Measurements from ENCODE around the gene EIF2D.
A peak's percentile ranks its signal among the peaks of the same experiment; 100 is the strongest.

The EIF2D gene

GRCh38 chr1:206557636-206558473 is 54.4 kb downstream of the EIF2D start:
- TF ChIP-seq ZBTB7A (IDR thresholded peaks at IDR 0.05; ENCODE audit: low read depth) (no peak), TEAD4 (IDR thresholded peaks at IDR 0.05) (no peak), EGR1 (IDR thresholded peaks at IDR 0.05) (no peak), NFIC (IDR thresholded peaks at IDR 0.05) (no peak), YY1 (IDR thresholded peaks at IDR 0.05; ENCODE audit: low read depth) (no peak)

- no peak for TF ChIP-seq FOXM1 (IDR thresholded peaks at IDR 0.05; ENCODE audit: borderline replicate concordance, low read depth)
- TF ChIP-seq CREB1 (IDR thresholded peaks at IDR 0.05; ENCODE audit: low read depth): no peak
- TF ChIP-seq CEBPB (IDR thresholded peaks at IDR 0.05): no peak
- TF ChIP-seq TEAD4 (IDR thresholded peaks at IDR 0.05): no peak
- TF ChIP-seq YY1 (IDR thresholded peaks at IDR 0.05; ENCODE audit: low read depth): 0 out of 2 replicates have a peak, but pooled peaks have one; percentile 15
- TF ChIP-seq NFIC (IDR thresholded peaks at IDR 0.05): no peak
- TF ChIP-seq USF1 (IDR thresholded peaks at IDR 0.05): no peak
- TF ChIP-seq MAX (IDR thresholded peaks at IDR 0.05): 0 out of 2 replicates have a peak, but pooled peaks have one; percentile 13
- TF ChIP-seq REST (IDR thresholded peaks at IDR 0.05; ENCODE audit: low read depth): peak; percentile 43
- peak; percentile 33; the same call in 1 of the 2 replicates for TF ChIP-seq TAF1 (IDR thresholded peaks at IDR 0.05; ENCODE audit: low read depth)
- no peak for TF ChIP-seq RAD21 (IDR thresholded peaks at IDR 0.05; ENCODE audit: low read depth)
- peak; percentile 46; the same call in 1 of the 2 replicates for TF ChIP-seq ZBTB7A (IDR thresholded peaks at IDR 0.05; ENCODE audit: low read depth)
- TF ChIP-seq EGR1 (IDR thresholded peaks at IDR 0.05): no peak; the same call in 1 of the 2 replicates
- TF ChIP-seq TCF12 (IDR thresholded peaks at IDR 0.05; ENCODE audit: low read depth): no peak
- no peak for TF ChIP-seq EP300 (IDR thresholded peaks at IDR 0.05; ENCODE audit: borderline replicate concordance)
Measured at GRCh38 chr1:206556750-206557635, 55.3 kb downstream of the EIF2D start.

- TF ChIP-seq NFIC (IDR thresholded peaks at IDR 0.05): no peak
- no peak for TF ChIP-seq TAF1 (IDR thresholded peaks at IDR 0.05; ENCODE audit: low read depth)
- no peak for TF ChIP-seq ZBTB7A (IDR thresholded peaks at IDR 0.05; ENCODE audit: low read depth)
Measured at GRCh38 chr1:206556047-206556749, 56.1 kb downstream of the EIF2D start.

GRCh38 chr1:206555473-206555935 is 56.8 kb downstream of the EIF2D start:
- TF ChIP-seq CREB1 (IDR thresholded peaks at IDR 0.05; ENCODE audit: low read depth) (no peak), ZBTB7A (IDR thresholded peaks at IDR 0.05; ENCODE audit: low read depth) (no peak), EGR1 (IDR thresholded peaks at IDR 0.05) (no peak), MAX (IDR thresholded peaks at IDR 0.05) (no peak), FOXM1 (IDR thresholded peaks at IDR 0.05; ENCODE audit: borderline replicate concordance, low read depth) (no peak), TAF1 (IDR thresholded peaks at IDR 0.05; ENCODE audit: low read depth) (no peak), RAD21 (IDR thresholded peaks at IDR 0.05; ENCODE audit: low read depth) (no peak), REST (IDR thresholded peaks at IDR 0.05; ENCODE audit: low read depth) (no peak), CEBPB (IDR thresholded peaks at IDR 0.05) (no peak), NFIC (IDR thresholded peaks at IDR 0.05) (no peak), USF1 (IDR thresholded peaks at IDR 0.05) (no peak), TEAD4 (IDR thresholded peaks at IDR 0.05) (no peak)
